ENCODE data around the gene CTAG1B.

CTAG1B gene

DNA sequence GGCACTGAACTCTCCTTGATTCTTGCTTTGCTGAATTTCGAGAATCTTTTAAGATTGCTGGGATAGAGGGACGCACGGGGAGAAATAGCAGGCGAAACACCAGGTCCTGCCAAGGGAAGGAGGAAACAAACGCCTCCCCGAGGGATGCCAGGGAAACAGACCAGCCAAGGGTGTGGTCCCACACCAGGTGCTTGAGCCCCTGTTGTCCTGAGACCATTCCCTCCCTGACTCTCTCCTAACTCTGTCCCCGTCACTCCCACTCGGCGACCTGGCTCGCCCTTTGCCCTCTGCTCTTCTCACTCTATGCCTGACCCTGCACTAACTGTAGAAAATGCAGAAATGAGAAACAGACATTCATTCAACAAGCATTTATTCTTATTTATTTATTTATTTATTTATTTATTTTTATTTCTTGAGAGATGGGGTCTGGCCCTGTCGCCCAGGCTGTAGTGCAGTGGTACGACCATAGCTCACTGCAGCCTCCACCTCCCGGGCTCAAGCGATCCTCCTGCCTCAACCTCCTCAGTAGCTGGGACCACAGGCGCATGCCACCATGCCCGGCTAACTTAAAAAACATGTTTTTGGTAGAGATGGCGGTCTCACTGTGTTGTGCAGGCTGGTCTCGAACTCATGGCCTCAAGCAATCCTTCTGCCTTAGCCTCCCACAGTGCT lies 16.2 kb downstream of the CTAG1B start:
- ATAC-seq, result no peak
- TF ChIP-seq, protein P1, sequence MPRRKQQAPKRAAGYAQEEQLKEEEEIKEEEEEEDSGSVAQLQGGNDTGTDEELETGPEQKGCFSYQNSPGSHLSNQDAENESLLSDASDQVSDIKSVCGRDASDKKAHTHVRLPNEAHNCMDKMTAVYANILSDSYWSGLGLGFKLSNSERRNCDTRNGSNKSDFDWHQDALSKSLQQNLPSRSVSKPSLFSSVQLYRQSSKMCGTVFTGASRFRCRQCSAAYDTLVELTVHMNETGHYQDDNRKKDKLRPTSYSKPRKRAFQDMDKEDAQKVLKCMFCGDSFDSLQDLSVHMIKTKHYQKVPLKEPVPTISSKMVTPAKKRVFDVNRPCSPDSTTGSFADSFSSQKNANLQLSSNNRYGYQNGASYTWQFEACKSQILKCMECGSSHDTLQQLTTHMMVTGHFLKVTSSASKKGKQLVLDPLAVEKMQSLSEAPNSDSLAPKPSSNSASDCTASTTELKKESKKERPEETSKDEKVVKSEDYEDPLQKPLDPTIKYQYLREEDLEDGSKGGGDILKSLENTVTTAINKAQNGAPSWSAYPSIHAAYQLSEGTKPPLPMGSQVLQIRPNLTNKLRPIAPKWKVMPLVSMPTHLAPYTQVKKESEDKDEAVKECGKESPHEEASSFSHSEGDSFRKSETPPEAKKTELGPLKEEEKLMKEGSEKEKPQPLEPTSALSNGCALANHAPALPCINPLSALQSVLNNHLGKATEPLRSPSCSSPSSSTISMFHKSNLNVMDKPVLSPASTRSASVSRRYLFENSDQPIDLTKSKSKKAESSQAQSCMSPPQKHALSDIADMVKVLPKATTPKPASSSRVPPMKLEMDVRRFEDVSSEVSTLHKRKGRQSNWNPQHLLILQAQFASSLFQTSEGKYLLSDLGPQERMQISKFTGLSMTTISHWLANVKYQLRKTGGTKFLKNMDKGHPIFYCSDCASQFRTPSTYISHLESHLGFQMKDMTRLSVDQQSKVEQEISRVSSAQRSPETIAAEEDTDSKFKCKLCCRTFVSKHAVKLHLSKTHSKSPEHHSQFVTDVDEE (CRISPR knock-in tag; IDR thresholded peaks at IDR 0.05), result no peak
- TF ChIP-seq, protein P2, sequence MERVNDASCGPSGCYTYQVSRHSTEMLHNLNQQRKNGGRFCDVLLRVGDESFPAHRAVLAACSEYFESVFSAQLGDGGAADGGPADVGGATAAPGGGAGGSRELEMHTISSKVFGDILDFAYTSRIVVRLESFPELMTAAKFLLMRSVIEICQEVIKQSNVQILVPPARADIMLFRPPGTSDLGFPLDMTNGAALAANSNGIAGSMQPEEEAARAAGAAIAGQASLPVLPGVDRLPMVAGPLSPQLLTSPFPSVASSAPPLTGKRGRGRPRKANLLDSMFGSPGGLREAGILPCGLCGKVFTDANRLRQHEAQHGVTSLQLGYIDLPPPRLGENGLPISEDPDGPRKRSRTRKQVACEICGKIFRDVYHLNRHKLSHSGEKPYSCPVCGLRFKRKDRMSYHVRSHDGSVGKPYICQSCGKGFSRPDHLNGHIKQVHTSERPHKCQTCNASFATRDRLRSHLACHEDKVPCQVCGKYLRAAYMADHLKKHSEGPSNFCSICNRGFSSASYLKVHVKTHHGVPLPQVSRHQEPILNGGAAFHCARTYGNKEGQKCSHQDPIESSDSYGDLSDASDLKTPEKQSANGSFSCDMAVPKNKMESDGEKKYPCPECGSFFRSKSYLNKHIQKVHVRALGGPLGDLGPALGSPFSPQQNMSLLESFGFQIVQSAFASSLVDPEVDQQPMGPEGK (CRISPR knock-in tag; IDR thresholded peaks at IDR 0.05; ENCODE audit: borderline replicate concordance), result no peak
- TF ChIP-seq BACH2 (CRISPR knock-in tag; IDR thresholded peaks at IDR 0.05; ENCODE audit: borderline replicate concordance), result no peak
- no peak for TF ChIP-seq CSDC2 (CRISPR knock-in tag; IDR thresholded peaks at IDR 0.05)
- TF ChIP-seq OSR1 (CRISPR knock-in tag; IDR thresholded peaks at IDR 0.05), result no peak
- no peak for TF ChIP-seq ESRRG (CRISPR knock-in tag; IDR thresholded peaks at IDR 0.05)
- TF ChIP-seq, protein P3, sequence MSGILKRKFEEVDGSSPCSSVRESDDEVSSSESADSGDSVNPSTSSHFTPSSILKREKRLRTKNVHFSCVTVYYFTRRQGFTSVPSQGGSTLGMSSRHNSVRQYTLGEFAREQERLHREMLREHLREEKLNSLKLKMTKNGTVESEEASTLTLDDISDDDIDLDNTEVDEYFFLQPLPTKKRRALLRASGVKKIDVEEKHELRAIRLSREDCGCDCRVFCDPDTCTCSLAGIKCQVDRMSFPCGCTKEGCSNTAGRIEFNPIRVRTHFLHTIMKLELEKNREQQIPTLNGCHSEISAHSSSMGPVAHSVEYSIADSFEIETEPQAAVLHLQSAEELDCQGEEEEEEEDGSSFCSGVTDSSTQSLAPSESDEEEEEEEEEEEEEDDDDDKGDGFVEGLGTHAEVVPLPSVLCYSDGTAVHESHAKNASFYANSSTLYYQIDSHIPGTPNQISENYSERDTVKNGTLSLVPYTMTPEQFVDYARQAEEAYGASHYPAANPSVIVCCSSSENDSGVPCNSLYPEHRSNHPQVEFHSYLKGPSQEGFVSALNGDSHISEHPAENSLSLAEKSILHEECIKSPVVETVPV (CRISPR knock-in tag; IDR thresholded peaks at IDR 0.05), result no peak
- TF ChIP-seq ZC3H10 (CRISPR knock-in tag; IDR thresholded peaks at IDR 0.05), result no peak
- TF ChIP-seq ARNTL (CRISPR knock-in tag; IDR thresholded peaks at IDR 0.05; ENCODE audit: borderline replicate concordance, low read depth), result no peak
- TF ChIP-seq, protein P4, sequence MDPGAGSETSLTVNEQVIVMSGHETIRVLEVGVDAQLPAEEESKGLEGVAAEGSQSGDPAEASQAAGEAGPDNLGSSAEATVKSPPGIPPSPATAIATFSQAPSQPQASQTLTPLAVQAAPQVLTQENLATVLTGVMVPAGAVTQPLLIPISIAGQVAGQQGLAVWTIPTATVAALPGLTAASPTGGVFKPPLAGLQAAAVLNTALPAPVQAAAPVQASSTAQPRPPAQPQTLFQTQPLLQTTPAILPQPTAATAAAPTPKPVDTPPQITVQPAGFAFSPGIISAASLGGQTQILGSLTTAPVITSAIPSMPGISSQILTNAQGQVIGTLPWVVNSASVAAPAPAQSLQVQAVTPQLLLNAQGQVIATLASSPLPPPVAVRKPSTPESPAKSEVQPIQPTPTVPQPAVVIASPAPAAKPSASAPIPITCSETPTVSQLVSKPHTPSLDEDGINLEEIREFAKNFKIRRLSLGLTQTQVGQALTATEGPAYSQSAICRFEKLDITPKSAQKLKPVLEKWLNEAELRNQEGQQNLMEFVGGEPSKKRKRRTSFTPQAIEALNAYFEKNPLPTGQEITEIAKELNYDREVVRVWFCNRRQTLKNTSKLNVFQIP (CRISPR knock-in tag; IDR thresholded peaks at IDR 0.05; ENCODE audit: borderline replicate concordance, low read depth), result no peak
- no peak for TF ChIP-seq ZFP3 (CRISPR knock-in tag; IDR thresholded peaks at IDR 0.05)
- TF ChIP-seq ZNF565 (CRISPR knock-in tag; conservative IDR thresholded peaks at IDR 0.05; ENCODE audit: low read depth), result no peak
- no peak for TF ChIP-seq GLIS3 (CRISPR knock-in tag; IDR thresholded peaks at IDR 0.05)
- TF ChIP-seq TCF4 (CRISPR knock-in tag; IDR thresholded peaks at IDR 0.05; ENCODE audit: borderline replicate concordance), result no peak
- no peak for TF ChIP-seq TOX (CRISPR knock-in tag; IDR thresholded peaks at IDR 0.05; ENCODE audit: borderline replicate concordance)
- no peak for TF ChIP-seq ZFP30 (CRISPR knock-in tag; IDR thresholded peaks at IDR 0.05)
- TF ChIP-seq, protein P5, sequence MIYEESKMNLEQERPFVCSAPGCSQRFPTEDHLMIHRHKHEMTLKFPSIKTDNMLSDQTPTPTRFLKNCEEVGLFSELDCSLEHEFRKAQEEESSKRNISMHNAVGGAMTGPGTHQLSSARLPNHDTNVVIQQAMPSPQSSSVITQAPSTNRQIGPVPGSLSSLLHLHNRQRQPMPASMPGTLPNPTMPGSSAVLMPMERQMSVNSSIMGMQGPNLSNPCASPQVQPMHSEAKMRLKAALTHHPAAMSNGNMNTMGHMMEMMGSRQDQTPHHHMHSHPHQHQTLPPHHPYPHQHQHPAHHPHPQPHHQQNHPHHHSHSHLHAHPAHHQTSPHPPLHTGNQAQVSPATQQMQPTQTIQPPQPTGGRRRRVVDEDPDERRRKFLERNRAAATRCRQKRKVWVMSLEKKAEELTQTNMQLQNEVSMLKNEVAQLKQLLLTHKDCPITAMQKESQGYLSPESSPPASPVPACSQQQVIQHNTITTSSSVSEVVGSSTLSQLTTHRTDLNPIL (CRISPR knock-in tag; IDR thresholded peaks at IDR 0.05; ENCODE audit: low read depth), result no peak
- TF ChIP-seq ZNF70 (CRISPR knock-in tag; IDR thresholded peaks at IDR 0.05), result no peak

DNA sequence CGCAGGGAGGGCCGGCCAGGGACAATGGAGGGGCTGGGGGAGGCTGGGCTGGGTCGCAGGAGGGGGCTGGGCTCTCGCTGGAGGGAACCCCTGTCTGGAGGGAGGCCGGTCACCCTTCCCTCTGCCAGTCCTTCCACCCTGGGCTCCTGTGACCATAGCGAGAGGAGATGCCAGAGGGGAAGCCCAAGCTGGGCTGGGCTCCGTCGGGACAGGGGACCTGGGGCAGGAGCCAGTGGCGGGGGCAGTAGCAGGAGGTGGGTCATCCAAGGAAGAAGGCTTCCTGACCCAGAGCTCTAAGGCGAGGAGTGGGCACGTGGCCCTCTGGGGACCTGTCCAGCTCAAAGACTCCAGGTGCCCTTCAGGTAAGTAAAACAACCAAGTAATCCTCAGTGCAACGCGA lies 16.9 kb downstream of the CTAG1B start:
- no peak for ATAC-seq
- TF ChIP-seq RARB (CRISPR knock-in tag; IDR thresholded peaks at IDR 0.05) (no peak), OSR1 (CRISPR knock-in tag; IDR thresholded peaks at IDR 0.05) (no peak), ZNF70 (CRISPR knock-in tag; IDR thresholded peaks at IDR 0.05) (no peak), ZNF565 (CRISPR knock-in tag; conservative IDR thresholded peaks at IDR 0.05; ENCODE audit: low read depth) (no peak), ZFP30 (CRISPR knock-in tag; IDR thresholded peaks at IDR 0.05) (no peak), BACH2 (CRISPR knock-in tag; IDR thresholded peaks at IDR 0.05; ENCODE audit: borderline replicate concordance) (no peak), ZC3H10 (CRISPR knock-in tag; IDR thresholded peaks at IDR 0.05) (no peak), ESRRG (CRISPR knock-in tag; IDR thresholded peaks at IDR 0.05) (no peak), CSDC2 (CRISPR knock-in tag; IDR thresholded peaks at IDR 0.05) (no peak), ZFP3 (CRISPR knock-in tag; IDR thresholded peaks at IDR 0.05) (no peak)
- TF ChIP-seq, protein P4 (CRISPR knock-in tag; IDR thresholded peaks at IDR 0.05; ENCODE audit: borderline replicate concordance, low read depth), result no peak
- TF ChIP-seq, protein P2 (CRISPR knock-in tag; IDR thresholded peaks at IDR 0.05; ENCODE audit: borderline replicate concordance), result no peak
- TF ChIP-seq, protein P3 (CRISPR knock-in tag; IDR thresholded peaks at IDR 0.05), result no peak
- TF ChIP-seq, protein P1 (CRISPR knock-in tag; IDR thresholded peaks at IDR 0.05), result no peak
